ENCODE data around the gene NINL.

DNA sequence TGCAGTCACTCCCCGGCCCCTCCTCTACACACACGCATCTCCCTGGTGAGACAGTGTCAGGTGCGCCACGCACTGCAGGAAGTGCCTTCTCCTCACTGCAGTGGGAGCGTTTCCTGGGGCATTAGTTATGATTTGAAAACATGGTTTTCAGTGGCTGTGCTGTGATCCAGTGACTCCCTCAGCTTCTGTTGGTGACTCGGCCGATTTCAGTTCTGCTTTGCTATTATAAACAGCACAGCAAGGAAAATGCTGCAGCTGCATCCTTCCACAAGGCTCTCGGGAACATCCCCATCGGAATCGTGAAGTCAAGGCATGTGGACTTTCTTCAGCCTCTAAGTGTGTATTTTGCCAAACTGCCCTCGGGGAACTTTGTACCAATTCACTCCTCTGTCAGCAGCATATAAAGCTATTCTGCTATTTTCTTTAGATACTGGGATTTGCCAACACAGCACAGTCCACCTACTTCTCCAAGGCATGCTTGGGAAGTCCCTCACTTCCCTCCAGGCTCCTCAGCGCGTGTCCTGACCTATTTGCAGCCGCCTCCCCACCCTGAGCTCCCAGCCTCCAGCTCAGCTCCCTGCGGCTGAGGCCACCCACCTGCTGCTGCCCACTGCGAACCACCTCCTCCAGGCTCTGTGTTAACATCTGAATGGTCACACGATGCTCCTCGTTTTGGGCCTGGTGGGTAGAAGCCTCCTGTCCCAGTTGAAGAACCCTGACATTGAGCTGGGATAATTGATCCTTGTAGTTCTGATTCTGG is 123.4 kb downstream of the NINL start:
- TF ChIP-seq, protein P1, sequence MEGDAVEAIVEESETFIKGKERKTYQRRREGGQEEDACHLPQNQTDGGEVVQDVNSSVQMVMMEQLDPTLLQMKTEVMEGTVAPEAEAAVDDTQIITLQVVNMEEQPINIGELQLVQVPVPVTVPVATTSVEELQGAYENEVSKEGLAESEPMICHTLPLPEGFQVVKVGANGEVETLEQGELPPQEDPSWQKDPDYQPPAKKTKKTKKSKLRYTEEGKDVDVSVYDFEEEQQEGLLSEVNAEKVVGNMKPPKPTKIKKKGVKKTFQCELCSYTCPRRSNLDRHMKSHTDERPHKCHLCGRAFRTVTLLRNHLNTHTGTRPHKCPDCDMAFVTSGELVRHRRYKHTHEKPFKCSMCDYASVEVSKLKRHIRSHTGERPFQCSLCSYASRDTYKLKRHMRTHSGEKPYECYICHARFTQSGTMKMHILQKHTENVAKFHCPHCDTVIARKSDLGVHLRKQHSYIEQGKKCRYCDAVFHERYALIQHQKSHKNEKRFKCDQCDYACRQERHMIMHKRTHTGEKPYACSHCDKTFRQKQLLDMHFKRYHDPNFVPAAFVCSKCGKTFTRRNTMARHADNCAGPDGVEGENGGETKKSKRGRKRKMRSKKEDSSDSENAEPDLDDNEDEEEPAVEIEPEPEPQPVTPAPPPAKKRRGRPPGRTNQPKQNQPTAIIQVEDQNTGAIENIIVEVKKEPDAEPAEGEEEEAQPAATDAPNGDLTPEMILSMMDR (IDR thresholded peaks at IDR 0.05), result no peak
- TF ChIP-seq POLR2A (IDR thresholded peaks at IDR 0.05), result no peak
